ENCODE measurements around the gene CNTNAP2.

The CNTNAP2 gene

DNA sequence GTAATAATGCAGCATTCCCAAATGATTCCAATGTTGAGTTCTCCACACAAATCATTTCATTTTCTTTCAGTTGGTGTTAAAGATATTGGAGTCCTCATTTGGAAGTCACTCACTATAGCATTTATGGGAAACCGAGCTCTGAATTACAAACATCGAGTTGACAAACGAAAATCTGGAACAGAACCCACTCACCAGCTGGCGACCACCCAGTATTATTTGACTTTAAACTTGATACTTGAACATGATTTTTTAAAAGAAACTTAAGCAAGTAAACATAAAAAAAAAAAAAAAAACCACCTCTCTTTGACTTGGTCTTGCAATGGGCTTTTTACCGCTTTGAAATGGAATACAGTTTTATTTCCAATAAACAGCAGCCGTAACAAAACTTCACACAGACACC lies 1897.4 kb downstream of the CNTNAP2 start:
- Histone ChIP-seq H3K27ac (ENCODE audit: low read length) (no peak overlapping the region), H3K9me3 (ENCODE audit: insufficient read depth, low read length, severe bottlenecking) (no peaks in the 10 kb centered on the region), H3K27me3 (ENCODE audit: insufficient read depth, low read length, poor library complexity) (peaks cover 5% of the 10 kb centered on the region), H3K36me3 (ENCODE audit: insufficient read depth, low read length) (no peaks in the 10 kb centered on the region), H3K4me1 (ENCODE audit: insufficient read depth, low read length) (no peaks in the 10 kb centered on the region), H4K20me1 (ENCODE audit: insufficient read depth, low read length) (no peaks in the 10 kb centered on the region), H3K79me2 (ENCODE audit: insufficient read depth, low read length) (no peaks in the 10 kb centered on the region), H3K9ac (ENCODE audit: low read depth, low read length) (no peak overlapping the region), H2AFZ (ENCODE audit: low read depth, low read length) (no peak overlapping the region), H3K4me2 (ENCODE audit: insufficient read depth, low read length) (no peak overlapping the region), H3K4me3 (ENCODE audit: low read depth in 1 of 2, low read length in 2 of 2) (no peak overlapping the region)
- ATAC-seq (ENCODE audit: insufficient read depth, low read depth) (no peak), DNase-seq (no peak)
- TF ChIP-seq EZH2 (IDR thresholded peaks at IDR 0.05; ENCODE audit: borderline replicate concordance, low read depth, low read length, severe bottlenecking) = no peak
- TF ChIP-seq, protein P1, sequence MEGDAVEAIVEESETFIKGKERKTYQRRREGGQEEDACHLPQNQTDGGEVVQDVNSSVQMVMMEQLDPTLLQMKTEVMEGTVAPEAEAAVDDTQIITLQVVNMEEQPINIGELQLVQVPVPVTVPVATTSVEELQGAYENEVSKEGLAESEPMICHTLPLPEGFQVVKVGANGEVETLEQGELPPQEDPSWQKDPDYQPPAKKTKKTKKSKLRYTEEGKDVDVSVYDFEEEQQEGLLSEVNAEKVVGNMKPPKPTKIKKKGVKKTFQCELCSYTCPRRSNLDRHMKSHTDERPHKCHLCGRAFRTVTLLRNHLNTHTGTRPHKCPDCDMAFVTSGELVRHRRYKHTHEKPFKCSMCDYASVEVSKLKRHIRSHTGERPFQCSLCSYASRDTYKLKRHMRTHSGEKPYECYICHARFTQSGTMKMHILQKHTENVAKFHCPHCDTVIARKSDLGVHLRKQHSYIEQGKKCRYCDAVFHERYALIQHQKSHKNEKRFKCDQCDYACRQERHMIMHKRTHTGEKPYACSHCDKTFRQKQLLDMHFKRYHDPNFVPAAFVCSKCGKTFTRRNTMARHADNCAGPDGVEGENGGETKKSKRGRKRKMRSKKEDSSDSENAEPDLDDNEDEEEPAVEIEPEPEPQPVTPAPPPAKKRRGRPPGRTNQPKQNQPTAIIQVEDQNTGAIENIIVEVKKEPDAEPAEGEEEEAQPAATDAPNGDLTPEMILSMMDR (IDR thresholded peaks at IDR 0.05; ENCODE audit: borderline replicate concordance, extremely low read depth, low read length, poor library complexity, severe bottlenecking) = no peak

DNA sequence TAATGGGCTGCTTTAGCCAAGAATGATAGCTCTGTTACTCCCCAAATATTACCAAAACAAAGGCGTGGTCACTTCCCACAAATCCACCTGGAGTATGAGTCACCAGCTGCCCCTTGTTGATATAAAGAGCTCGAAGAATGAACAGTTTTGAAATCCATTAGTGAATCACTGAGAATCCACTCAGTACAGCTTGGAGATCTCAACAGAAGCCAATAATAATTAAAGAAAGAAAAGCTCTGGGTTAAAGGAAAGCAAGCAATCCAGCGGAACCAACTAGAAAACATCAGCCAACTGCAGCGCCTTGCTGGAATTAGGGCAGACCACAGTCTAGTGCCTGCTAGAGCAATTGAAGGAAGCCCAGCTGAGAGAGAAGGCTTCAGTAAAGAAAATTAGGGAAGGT lies 1897.9 kb downstream of the CNTNAP2 start:
- H3K27ac ChIP-seq (ENCODE audit: low read length) = no peak overlapping the region
- H3K36me3 ChIP-seq (ENCODE audit: insufficient read depth, low read length) = no peaks in the 10 kb centered on the region
- no peak overlapping the region for H2AFZ ChIP-seq (ENCODE audit: low read depth, low read length)
- H3K4me1 ChIP-seq (ENCODE audit: insufficient read depth, low read length) = no peaks in the 10 kb centered on the region
- no peak overlapping the region for H3K4me3 ChIP-seq (ENCODE audit: low read depth in 1 of 2, low read length in 2 of 2)
- no peak overlapping the region for H3K4me2 ChIP-seq (ENCODE audit: insufficient read depth, low read length)
- DNase-seq (no peak), ATAC-seq (ENCODE audit: insufficient read depth, low read depth) (no peak)
- no peaks in the 10 kb centered on the region for H3K9me3 ChIP-seq (ENCODE audit: insufficient read depth, low read length, severe bottlenecking)
- H3K27me3 ChIP-seq (ENCODE audit: insufficient read depth, low read length, poor library complexity) = peaks cover 5% of the 10 kb centered on the region
- H3K79me2 ChIP-seq (ENCODE audit: insufficient read depth, low read length) = no peaks in the 10 kb centered on the region
- no peak overlapping the region for H3K9ac ChIP-seq (ENCODE audit: low read depth, low read length)
- H4K20me1 ChIP-seq (ENCODE audit: insufficient read depth, low read length) = no peaks in the 10 kb centered on the region
- TF ChIP-seq, protein P1 (IDR thresholded peaks at IDR 0.05; ENCODE audit: borderline replicate concordance, extremely low read depth, low read length, poor library complexity, severe bottlenecking) = no peak
- no peak for TF ChIP-seq EZH2 (IDR thresholded peaks at IDR 0.05; ENCODE audit: borderline replicate concordance, low read depth, low read length, severe bottlenecking)

DNA sequence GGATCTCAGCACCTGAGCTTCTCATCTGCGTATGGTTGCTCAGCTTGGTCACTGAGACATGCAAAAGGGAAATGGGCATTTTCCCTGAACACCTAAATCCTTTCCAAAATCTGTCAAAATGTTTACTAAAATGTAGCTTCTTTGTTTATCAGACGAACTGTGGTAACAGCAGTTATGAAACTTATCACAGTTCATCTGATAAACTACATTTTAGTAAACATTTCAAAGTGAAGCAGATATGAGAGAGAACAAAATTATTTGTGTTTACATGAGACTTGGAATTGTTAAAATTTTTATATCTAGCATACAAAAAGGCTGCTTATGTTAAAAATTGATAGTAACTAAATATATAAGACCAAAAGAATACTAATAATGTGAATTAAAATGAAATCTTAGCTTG lies 1900.5 kb downstream of the CNTNAP2 start:
- no peaks in the 10 kb centered on the region for H3K9me3 ChIP-seq (ENCODE audit: insufficient read depth, low read length, severe bottlenecking)
- TF ChIP-seq EZH2 (IDR thresholded peaks at IDR 0.05; ENCODE audit: borderline replicate concordance, low read depth, low read length, severe bottlenecking) = no peak
- TF ChIP-seq, protein P1 (IDR thresholded peaks at IDR 0.05; ENCODE audit: borderline replicate concordance, extremely low read depth, low read length, poor library complexity, severe bottlenecking) = no peak
- H4K20me1 ChIP-seq (ENCODE audit: insufficient read depth, low read length) = no peaks in the 10 kb centered on the region
- H3K27ac ChIP-seq (ENCODE audit: low read length) = no peak overlapping the region
- no peak overlapping the region for H3K4me3 ChIP-seq (ENCODE audit: low read depth in 1 of 2, low read length in 2 of 2)
- ATAC-seq (ENCODE audit: insufficient read depth, low read depth) (no peak), DNase-seq (no peak)
- no peaks in the 10 kb centered on the region for H3K79me2 ChIP-seq (ENCODE audit: insufficient read depth, low read length)
- no peaks in the 10 kb centered on the region for H3K4me1 ChIP-seq (ENCODE audit: insufficient read depth, low read length)
- H3K9ac ChIP-seq (ENCODE audit: low read depth, low read length) = no peak overlapping the region
- H3K36me3 ChIP-seq (ENCODE audit: insufficient read depth, low read length) = no peaks in the 10 kb centered on the region
- H3K4me2 ChIP-seq (ENCODE audit: insufficient read depth, low read length) = no peak overlapping the region
- H2AFZ ChIP-seq (ENCODE audit: low read depth, low read length) = no peak overlapping the region
- peaks cover 5% of the 10 kb centered on the region for H3K27me3 ChIP-seq (ENCODE audit: insufficient read depth, low read length, poor library complexity)

- Histone ChIP-seq H3K27ac (ENCODE audit: low read length) (no peak overlapping the region), H3K9ac (ENCODE audit: low read depth, low read length) (no peak overlapping the region), H3K79me2 (ENCODE audit: insufficient read depth, low read length) (no peaks in the 10 kb centered on the region), H3K4me1 (ENCODE audit: insufficient read depth, low read length) (no peaks in the 10 kb centered on the region), H3K9me3 (ENCODE audit: insufficient read depth, low read length, severe bottlenecking) (no peaks in the 10 kb centered on the region), H3K36me3 (ENCODE audit: insufficient read depth, low read length) (no peaks in the 10 kb centered on the region), H3K4me2 (ENCODE audit: insufficient read depth, low read length) (no peak overlapping the region), H3K4me3 (ENCODE audit: low read depth in 1 of 2, low read length in 2 of 2) (no peak overlapping the region), H3K27me3 (ENCODE audit: insufficient read depth, low read length, poor library complexity) (peaks cover 5% of the 10 kb centered on the region), H2AFZ (ENCODE audit: low read depth, low read length) (no peak overlapping the region), H4K20me1 (ENCODE audit: insufficient read depth, low read length) (no peaks in the 10 kb centered on the region)
- DNase-seq (no peak), ATAC-seq (ENCODE audit: insufficient read depth, low read depth) (no peak)
- TF ChIP-seq EZH2 (IDR thresholded peaks at IDR 0.05; ENCODE audit: borderline replicate concordance, low read depth, low read length, severe bottlenecking) = no peak
- TF ChIP-seq, protein P1 (IDR thresholded peaks at IDR 0.05; ENCODE audit: borderline replicate concordance, extremely low read depth, low read length, poor library complexity, severe bottlenecking) = no peak
Observed at GRCh38 chr7:148020679-148021078, 1904.1 kb downstream of the CNTNAP2 start.
